ENCODE results near the gene MBLAC1. TPM values are rescaled to one million over a fixed set of nuclear protein-coding genes. Genes with fewer than 3 reads are reported as not detected.

MBLAC1 gene
- total and polyA plus RNA-seq, 9 of the 15 experiments (the other 6 are each of a cell fraction or from before 2014, with no cell fraction given) = 0.03 to 3.1 (median 0.52) TPM

DNA sequence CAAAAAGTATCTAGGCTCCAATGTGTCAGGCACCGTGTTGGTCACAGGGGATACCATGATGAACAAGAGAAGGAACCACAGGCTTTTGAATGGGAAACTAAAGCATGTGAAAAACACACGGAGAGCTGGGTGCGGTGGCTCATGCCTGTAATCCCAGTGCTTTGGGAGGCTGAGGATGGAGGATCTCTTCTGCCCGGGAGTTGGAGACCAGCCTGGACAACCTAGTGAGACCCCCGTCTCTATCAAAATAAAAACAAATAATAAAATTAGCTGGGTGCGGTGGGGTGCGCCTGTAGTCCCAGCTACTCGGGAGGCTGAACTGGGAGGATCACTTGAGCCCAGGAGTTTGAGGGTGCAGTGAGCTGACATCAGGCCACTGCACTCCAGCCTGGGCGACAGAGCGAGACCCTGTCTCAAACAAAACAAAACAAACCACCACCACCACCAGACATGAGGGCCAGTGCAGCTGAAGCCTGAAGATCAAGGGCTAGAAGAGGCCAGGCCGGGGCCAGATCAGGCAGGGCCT is 38.6 kb upstream of the MBLAC1 start (continued):
- TF ChIP-seq ZNF644 (tag; IDR thresholded peaks at IDR 0.05; ENCODE audit: low read depth) (no peak), ZNF830 (CRISPR knock-in tag; IDR thresholded peaks at IDR 0.05) (no peak), MYNN (IDR thresholded peaks at IDR 0.05) (no peak), MYNN (CRISPR knock-in tag; IDR thresholded peaks at IDR 0.05) (no peak), SREBF2 (CRISPR knock-in tag; IDR thresholded peaks at IDR 0.05) (0 out of 2 replicates have a peak, but pooled peaks have one; percentile 29), SMARCC2 (IDR thresholded peaks at IDR 0.05; ENCODE audit: low read depth) (no peak), KDM5B (IDR thresholded peaks at IDR 0.05; ENCODE audit: insufficient replicate concordance, low read depth, low read length) (no peak), HDAC6 (IDR thresholded peaks at IDR 0.05; ENCODE audit: low read depth, low read length) (no peak), KLF13 (tag; IDR thresholded peaks at IDR 0.05; ENCODE audit: borderline replicate concordance, low read depth) (no peak), PCBP1 (IDR thresholded peaks at IDR 0.05; ENCODE audit: low read depth, low read length, poor library complexity, severe bottlenecking) (no peak), RBM17 (IDR thresholded peaks at IDR 0.05; ENCODE audit: borderline replicate concordance, low read depth, low read length) (no peak), PHF21A (IDR thresholded peaks at IDR 0.05; ENCODE audit: borderline replicate concordance, low read depth) (no peak), ZNF695 (CRISPR knock-in tag; IDR thresholded peaks at IDR 0.05) (no peak)
- TF ChIP-seq, protein P1, sequence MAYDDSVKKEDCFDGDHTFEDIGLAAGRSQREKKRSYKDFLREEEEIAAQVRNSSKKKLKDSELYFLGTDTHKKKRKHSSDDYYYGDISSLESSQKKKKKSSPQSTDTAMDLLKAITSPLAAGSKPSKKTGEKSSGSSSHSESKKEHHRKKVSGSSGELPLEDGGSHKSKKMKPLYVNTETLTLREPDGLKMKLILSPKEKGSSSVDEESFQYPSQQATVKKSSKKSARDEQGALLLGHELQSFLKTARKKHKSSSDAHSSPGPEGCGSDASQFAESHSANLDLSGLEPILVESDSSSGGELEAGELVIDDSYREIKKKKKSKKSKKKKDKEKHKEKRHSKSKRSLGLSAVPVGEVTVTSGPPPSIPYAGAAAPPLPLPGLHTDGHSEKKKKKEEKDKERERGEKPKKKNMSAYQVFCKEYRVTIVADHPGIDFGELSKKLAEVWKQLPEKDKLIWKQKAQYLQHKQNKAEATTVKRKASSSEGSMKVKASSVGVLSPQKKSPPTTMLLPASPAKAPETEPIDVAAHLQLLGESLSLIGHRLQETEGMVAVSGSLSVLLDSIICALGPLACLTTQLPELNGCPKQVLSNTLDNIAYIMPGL (CRISPR knock-in tag; IDR thresholded peaks at IDR 0.05) = no peak
- TF ChIP-seq, protein P2, sequence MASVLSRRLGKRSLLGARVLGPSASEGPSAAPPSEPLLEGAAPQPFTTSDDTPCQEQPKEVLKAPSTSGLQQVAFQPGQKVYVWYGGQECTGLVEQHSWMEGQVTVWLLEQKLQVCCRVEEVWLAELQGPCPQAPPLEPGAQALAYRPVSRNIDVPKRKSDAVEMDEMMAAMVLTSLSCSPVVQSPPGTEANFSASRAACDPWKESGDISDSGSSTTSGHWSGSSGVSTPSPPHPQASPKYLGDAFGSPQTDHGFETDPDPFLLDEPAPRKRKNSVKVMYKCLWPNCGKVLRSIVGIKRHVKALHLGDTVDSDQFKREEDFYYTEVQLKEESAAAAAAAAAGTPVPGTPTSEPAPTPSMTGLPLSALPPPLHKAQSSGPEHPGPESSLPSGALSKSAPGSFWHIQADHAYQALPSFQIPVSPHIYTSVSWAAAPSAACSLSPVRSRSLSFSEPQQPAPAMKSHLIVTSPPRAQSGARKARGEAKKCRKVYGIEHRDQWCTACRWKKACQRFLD (CRISPR knock-in tag; IDR thresholded peaks at IDR 0.05) = no peak
- TF ChIP-seq, protein P3, sequence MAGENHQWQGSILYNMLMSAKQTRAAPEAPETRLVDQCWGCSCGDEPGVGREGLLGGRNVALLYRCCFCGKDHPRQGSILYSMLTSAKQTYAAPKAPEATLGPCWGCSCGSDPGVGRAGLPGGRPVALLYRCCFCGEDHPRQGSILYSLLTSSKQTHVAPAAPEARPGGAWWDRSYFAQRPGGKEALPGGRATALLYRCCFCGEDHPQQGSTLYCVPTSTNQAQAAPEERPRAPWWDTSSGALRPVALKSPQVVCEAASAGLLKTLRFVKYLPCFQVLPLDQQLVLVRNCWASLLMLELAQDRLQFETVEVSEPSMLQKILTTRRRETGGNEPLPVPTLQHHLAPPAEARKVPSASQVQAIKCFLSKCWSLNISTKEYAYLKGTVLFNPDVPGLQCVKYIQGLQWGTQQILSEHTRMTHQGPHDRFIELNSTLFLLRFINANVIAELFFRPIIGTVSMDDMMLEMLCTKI (IDR thresholded peaks at IDR 0.05; ENCODE audit: partially characterized antibody) = no peak
- TF ChIP-seq, protein P4, sequence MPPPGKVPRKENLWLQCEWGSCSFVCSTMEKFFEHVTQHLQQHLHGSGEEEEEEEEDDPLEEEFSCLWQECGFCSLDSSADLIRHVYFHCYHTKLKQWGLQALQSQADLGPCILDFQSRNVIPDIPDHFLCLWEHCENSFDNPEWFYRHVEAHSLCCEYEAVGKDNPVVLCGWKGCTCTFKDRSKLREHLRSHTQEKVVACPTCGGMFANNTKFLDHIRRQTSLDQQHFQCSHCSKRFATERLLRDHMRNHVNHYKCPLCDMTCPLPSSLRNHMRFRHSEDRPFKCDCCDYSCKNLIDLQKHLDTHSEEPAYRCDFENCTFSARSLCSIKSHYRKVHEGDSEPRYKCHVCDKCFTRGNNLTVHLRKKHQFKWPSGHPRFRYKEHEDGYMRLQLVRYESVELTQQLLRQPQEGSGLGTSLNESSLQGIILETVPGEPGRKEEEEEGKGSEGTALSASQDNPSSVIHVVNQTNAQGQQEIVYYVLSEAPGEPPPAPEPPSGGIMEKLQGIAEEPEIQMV (tag; conservative IDR thresholded peaks at IDR 0.05; ENCODE audit: low read depth) = no peak
- TF ChIP-seq, protein P5, sequence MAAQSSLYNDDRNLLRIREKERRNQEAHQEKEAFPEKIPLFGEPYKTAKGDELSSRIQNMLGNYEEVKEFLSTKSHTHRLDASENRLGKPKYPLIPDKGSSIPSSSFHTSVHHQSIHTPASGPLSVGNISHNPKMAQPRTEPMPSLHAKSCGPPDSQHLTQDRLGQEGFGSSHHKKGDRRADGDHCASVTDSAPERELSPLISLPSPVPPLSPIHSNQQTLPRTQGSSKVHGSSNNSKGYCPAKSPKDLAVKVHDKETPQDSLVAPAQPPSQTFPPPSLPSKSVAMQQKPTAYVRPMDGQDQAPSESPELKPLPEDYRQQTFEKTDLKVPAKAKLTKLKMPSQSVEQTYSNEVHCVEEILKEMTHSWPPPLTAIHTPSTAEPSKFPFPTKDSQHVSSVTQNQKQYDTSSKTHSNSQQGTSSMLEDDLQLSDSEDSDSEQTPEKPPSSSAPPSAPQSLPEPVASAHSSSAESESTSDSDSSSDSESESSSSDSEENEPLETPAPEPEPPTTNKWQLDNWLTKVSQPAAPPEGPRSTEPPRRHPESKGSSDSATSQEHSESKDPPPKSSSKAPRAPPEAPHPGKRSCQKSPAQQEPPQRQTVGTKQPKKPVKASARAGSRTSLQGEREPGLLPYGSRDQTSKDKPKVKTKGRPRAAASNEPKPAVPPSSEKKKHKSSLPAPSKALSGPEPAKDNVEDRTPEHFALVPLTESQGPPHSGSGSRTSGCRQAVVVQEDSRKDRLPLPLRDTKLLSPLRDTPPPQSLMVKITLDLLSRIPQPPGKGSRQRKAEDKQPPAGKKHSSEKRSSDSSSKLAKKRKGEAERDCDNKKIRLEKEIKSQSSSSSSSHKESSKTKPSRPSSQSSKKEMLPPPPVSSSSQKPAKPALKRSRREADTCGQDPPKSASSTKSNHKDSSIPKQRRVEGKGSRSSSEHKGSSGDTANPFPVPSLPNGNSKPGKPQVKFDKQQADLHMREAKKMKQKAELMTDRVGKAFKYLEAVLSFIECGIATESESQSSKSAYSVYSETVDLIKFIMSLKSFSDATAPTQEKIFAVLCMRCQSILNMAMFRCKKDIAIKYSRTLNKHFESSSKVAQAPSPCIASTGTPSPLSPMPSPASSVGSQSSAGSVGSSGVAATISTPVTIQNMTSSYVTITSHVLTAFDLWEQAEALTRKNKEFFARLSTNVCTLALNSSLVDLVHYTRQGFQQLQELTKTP (IDR thresholded peaks at IDR 0.05; ENCODE audit: low read depth in 1 of 2, partially characterized antibody in 2 of 2) = peak in 1 of 2 experiments; percentile 22
